ENCODE data around the gene PDE4D. TPM values are rescaled to one million over a fixed set of nuclear protein-coding genes. Genes with fewer than 3 reads are reported as not detected.

Gene PDE4D
- total and polyA plus RNA-seq, 10 of the 15 experiments (the other 5 are each of a cell fraction or from before 2014, with no cell fraction given), result 0.87 to 4.1 (median 2.2) TPM

DNA sequence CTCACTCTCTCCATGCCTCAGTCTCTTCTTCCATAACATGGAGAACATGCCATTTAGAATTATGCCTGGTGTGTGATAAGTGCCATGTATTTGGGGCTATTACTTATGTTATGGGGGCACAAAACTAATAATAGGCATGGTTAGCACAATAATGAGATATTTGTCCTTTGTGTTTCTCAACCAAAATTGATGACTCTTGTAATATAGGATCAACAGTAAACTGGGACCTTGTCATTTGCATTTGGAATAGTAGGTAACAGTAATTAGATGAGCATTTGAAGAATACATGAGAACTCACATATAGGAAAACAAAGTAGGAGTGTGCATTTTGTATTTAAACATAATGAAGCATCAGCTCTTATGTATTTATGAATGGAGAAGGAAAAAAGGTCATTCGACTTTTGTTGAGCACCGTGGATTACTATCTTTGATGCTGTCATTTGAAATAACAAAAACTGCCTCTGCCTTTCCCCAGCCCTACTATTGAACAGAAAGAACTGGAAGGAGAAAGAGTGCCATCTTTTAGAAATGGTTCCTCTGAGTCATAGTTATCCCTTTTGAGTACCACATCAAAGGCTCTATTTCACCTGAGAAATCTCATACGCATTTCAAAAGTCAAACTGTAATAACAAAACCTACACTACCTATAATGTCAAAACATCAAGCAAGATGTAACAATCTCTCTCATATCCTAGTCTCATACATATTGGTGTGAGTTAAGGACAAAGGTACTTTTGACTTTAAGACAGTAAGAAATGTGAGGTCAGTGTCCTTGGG, 655.2 kb downstream of the PDE4D start:
- Histone ChIP-seq H3K27me3 (replicated peaks in 1 of 2; ENCODE audit: control insufficient read depth in 2 of 2, insufficient read depth in 2 of 2, low read length in 1 of 2) (peaks cover 0 to 3% of the 10 kb centered on the region in 2 experiments; a peak in 1 of 4 replicates), H3K9ac (ENCODE audit: control insufficient read depth, insufficient read depth, low read length) (no peak overlapping the region), H3K4me1 (ENCODE audit: control insufficient read depth, insufficient read depth, low read length) (no peaks in the 10 kb centered on the region; the same call in 1 of the 2 replicates), H3K79me2 (ENCODE audit: control insufficient read depth, insufficient read depth, low read length) (no peaks in the 10 kb centered on the region), H4K20me1 (ENCODE audit: control insufficient read depth, insufficient read depth) (no peaks in the 10 kb centered on the region), H3K4me2 (ENCODE audit: control insufficient read depth, insufficient read depth) (no peak overlapping the region), H3K36me3 (ENCODE audit: control insufficient read depth in 2 of 2, insufficient read depth in 2 of 2, low read length in 1 of 2) (no peaks in the 10 kb centered on the region), H3K9me3 (replicated peaks; ENCODE audit: control insufficient read depth, insufficient read depth, low read length) (no peaks in the 10 kb centered on the region), H3K27ac (ENCODE audit: control insufficient read depth, insufficient read depth) (no peak overlapping the region), H2AFZ (ENCODE audit: control insufficient read depth, low read depth, low read length) (no peak overlapping the region), H3K4me3 (no peak overlapping the region)
- ChIA-PET CTCF (interaction anchor here (0.9 kb wide), 1 partner anchor 142 kb away, joined by 3 read pairs; no protein-coding TSS in a partner anchor), SMC1A (ENCODE audit: uncharacterized antibody, unreplicated experiment) (no interaction called here), RAD21 (ENCODE audit: unreplicated experiment) (no interaction called here), POLR2A (no interaction called here)
- in situ Hi-C loops (cut with MboI) (no loop called here), intact Hi-C loops (cut with micrococcal nuclease; ENCODE audit: unreplicated experiment) (no loop called here)
- DNase-seq (ENCODE audit: low read depth, low spot score), result peak; percentile 15
- WGBS (ENCODE audit: insufficient coverage, insufficient replicate concordance, low lambda C conversion rate, missing lambda C conversion rate), result 4% methylated on average over 3 of the region's 3 CpGs
- peak; percentile 80 for ATAC-seq
- FAIRE-seq, result peak; percentile 27
- no TSS peak for BruUV-seq (replicated peaks)
- TF ChIP-seq ZNF217 (IDR thresholded peaks at IDR 0.05) (0 out of 2 replicates have a peak, but pooled peaks have one; percentile 43), NR2F1 (conservative IDR thresholded peaks at IDR 0.05) (0 out of 2 replicates have a peak, but pooled peaks have one; percentile 23), IKZF2 (IDR thresholded peaks at IDR 0.05) (peak in 1 of 2 experiments; percentile 43; a peak in 1 of 4 replicates), TCF12 (IDR thresholded peaks at IDR 0.05; ENCODE audit: low read depth, low read length) (no peak), CHD2 (IDR thresholded peaks at IDR 0.05; ENCODE audit: borderline replicate concordance, low read depth, low read length) (no peak), BHLHE40 (IDR thresholded peaks at IDR 0.05; ENCODE audit: borderline replicate concordance in 1 of 2, low read depth in 2 of 2, low read length in 1 of 2) (0 out of 4 replicates have a peak, but pooled peaks of 1 of the 2 experiments have one; percentile 19), CREB1 (IDR thresholded peaks at IDR 0.05; ENCODE audit: low read depth) (peak; percentile 42; the same call in 1 of the 2 replicates), TCF3 (IDR thresholded peaks at IDR 0.05; ENCODE audit: borderline replicate concordance, insufficient read depth, low read depth, low read length) (no peak), IRF4 (IDR thresholded peaks at IDR 0.05; ENCODE audit: low read depth, low read length) (peak; percentile 91; the same call in 1 of the 2 replicates), CHD4 (IDR thresholded peaks at IDR 0.05) (no peak), GABPA (IDR thresholded peaks at IDR 0.05; ENCODE audit: low read depth) (peak; percentile 66), STAT3 (IDR thresholded peaks at IDR 0.05; ENCODE audit: low read depth, low read length) (no peak), EZH2 (IDR thresholded peaks at IDR 0.05; ENCODE audit: borderline replicate concordance, control insufficient read depth, low read depth, low read length) (no peak), CREM (IDR thresholded peaks at IDR 0.05; ENCODE audit: low read depth) (peak; percentile 74; the same call in 1 of the 2 replicates), ZBED1 (IDR thresholded peaks at IDR 0.05; ENCODE audit: borderline replicate concordance) (peak; percentile 62; the same call in 1 of the 2 replicates), CEBPB (IDR thresholded peaks at IDR 0.05; ENCODE audit: borderline replicate concordance in 1 of 2, low read depth in 2 of 2, low read length in 2 of 2) (peak in 1 of 2 experiments; percentile 67; a peak in 1 of 4 replicates), ZNF274 (IDR thresholded peaks at IDR 0.05; ENCODE audit: insufficient read depth, insufficient read length) (no peak), KDM1A (IDR thresholded peaks at IDR 0.05; ENCODE audit: borderline replicate concordance) (no peak)
- TF ChIP-seq, protein P1, sequence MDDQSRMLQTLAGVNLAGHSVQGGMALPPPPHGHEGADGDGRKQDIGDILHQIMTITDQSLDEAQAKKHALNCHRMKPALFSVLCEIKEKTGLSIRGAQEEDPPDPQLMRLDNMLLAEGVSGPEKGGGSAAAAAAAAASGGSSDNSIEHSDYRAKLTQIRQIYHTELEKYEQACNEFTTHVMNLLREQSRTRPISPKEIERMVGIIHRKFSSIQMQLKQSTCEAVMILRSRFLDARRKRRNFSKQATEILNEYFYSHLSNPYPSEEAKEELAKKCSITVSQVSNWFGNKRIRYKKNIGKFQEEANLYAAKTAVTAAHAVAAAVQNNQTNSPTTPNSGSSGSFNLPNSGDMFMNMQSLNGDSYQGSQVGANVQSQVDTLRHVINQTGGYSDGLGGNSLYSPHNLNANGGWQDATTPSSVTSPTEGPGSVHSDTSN (IDR thresholded peaks at IDR 0.05; ENCODE audit: insufficient replicate concordance, low read depth, low read length), result no peak
- TF ChIP-seq, protein P2, sequence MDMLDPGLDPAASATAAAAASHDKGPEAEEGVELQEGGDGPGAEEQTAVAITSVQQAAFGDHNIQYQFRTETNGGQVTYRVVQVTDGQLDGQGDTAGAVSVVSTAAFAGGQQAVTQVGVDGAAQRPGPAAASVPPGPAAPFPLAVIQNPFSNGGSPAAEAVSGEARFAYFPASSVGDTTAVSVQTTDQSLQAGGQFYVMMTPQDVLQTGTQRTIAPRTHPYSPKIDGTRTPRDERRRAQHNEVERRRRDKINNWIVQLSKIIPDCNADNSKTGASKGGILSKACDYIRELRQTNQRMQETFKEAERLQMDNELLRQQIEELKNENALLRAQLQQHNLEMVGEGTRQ (IDR thresholded peaks at IDR 0.05; ENCODE audit: borderline replicate concordance, low read depth, low read length), result no peak
- TF ChIP-seq, protein P3, sequence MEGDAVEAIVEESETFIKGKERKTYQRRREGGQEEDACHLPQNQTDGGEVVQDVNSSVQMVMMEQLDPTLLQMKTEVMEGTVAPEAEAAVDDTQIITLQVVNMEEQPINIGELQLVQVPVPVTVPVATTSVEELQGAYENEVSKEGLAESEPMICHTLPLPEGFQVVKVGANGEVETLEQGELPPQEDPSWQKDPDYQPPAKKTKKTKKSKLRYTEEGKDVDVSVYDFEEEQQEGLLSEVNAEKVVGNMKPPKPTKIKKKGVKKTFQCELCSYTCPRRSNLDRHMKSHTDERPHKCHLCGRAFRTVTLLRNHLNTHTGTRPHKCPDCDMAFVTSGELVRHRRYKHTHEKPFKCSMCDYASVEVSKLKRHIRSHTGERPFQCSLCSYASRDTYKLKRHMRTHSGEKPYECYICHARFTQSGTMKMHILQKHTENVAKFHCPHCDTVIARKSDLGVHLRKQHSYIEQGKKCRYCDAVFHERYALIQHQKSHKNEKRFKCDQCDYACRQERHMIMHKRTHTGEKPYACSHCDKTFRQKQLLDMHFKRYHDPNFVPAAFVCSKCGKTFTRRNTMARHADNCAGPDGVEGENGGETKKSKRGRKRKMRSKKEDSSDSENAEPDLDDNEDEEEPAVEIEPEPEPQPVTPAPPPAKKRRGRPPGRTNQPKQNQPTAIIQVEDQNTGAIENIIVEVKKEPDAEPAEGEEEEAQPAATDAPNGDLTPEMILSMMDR (IDR thresholded peaks at IDR 0.05 in 2 of 3, conservative IDR thresholded peaks at IDR 0.05 in 1 of 3; ENCODE audit: control insufficient read depth in 2 of 3, extremely low read depth in 1 of 3, insufficient read depth in 1 of 3, low read depth in 3 of 3, low read length in 3 of 3), result no peak

Measured in GM12878 (cell line).